ELR (cell line): ENCODE data around the gene SLC29A1.
A peak's percentile ranks its signal among the peaks of the same experiment; 100 is the strongest.

Experiments
- DNase-seq: peaks from one replicate; pipeline ENCODE4 v3.0.0-alpha.2; 2015; ENCODE audit warnings: low read depth

Gene SLC29A1

GRCh38 chr6:44268095-44268628 is 44.8 kb downstream of the SLC29A1 start:
- DNase-seq, result peak; percentile 58

DNA sequence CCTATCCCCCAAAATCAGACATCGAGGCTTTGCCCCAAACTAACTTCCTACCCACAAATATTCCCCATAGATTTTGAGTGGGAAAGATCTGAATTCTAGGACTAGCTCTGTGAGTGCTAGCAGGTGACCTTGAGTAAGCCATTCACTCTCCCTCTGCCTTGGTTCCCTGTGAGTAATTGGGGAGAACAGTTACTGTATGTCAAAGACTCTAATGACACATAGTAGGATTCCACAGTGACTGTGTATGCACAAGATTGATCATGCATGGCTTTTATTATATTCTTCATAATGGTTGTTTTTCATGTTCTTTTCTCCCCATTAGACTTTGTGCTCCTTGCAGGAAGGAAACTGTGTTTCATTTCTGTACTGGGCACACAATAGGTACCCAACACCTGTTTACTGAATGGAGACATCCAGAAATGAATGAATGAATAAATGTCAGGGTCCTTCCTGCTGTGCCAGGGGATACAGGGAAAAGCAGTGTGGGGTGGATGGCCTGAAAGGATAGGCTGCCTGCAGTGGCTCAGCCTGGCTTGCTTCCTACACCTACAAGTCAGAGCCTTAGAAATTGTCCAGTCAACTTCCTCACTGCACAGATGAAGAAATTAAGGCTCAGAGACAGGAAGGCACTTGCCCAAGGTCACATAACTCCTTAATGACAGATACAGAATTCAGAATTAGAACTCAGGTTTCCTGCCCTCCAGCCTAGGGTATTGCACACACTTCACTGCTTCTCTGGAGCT is 46.0 kb downstream of the SLC29A1 start:
- peak; percentile 53 for DNase-seq

GRCh38 chr6:44269921-44270525 is 46.6 kb downstream of the SLC29A1 start, which contains the start of gene TMEM151B:
Gene TMEM151B (plus strand): TSS chr6:44270450. CDS start chr6:44270743, 293 bp downstream.
- DNase-seq, result no peak

GRCh38 chr6:44270526-44271405 is 47.4 kb downstream of the SLC29A1 start:
- DNase-seq, result no peak

GRCh38 chr6:44271406-44271723 is 48.0 kb downstream of the SLC29A1 start:
- no peak for DNase-seq

DNA sequence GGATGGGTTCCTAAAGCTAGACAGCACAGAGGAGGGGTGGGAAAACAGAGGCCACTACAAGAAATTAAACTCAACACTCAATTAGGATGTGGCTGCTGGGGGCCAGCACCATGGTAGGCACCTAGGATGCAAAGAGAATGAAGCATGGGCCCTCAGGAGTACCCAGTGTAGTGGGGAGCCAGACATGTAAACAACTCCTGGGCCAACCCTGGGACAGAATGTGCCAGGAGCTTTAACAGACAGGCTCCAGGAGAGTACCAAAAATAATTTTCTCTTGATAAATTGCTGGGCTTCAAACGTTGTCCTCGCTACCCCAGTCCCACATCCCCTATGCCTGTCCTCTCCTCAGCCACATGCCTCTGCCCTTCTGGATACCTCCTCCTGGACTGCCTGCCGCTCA is 48.5 kb downstream of the SLC29A1 start:
- DNase-seq, result no peak

GRCh38 chr6:44272529-44272928 is 49.1 kb downstream of the SLC29A1 start:
- no peak for DNase-seq

- DNase-seq, result no peak
Measured at GRCh38 chr6:44272999-44273566, 49.7 kb downstream of the SLC29A1 start.

- DNase-seq, result no peak
Measured at GRCh38 chr6:44273617-44274016, 50.2 kb downstream of the SLC29A1 start.

- no peak for DNase-seq
Measured at GRCh38 chr6:44275271-44275748, 51.9 kb downstream of the SLC29A1 start.

- no peak for DNase-seq
Measured at GRCh38 chr6:44275749-44276648, 52.6 kb downstream of the SLC29A1 start.

DNA sequence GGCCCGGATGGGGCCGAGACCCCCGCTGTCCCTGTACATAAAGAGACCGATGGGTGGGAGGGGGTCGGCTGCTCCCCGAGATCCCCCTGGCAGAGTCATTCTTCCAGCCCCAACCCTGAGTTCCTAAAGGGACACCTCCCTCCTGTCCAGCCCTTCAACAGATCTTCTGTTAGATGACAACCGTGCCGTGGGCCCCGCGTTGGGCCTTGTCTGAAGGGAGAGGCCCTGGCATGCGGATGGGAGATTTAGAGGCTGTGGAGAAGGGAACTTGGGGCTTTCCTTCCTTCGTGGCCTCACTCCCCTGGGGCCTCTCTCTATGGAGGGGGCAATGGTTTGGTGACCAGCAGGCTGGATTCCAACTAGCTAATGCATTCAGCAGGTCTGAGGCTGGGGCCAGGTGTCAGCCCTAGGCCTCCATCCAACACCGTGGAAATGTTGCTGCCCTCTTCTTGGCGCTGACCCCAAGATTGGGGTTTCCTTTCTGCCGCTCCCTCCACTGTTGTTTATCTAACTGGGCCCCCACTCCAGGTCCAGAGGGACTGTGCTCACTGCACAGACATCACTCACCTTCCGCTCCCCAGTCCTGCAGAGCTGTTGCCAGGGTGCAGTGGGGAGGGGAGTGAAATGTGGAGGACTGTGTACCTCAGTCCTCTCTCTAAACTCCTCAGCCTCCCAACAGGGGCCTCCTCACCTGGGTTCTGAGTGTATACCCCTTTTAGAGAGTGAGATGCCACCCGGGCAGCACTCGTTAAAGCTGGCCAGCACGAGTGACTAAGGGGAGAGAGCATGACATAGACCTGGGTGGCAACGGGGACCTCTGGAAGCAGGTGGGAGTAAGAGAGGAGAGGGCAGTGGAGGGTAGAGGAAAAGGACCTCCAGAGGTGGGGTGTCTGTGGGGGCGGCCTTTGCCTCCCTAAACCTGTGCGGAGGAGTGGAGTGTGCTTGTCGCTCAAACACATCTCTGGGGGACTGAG is 53.6 kb downstream of the SLC29A1 start:
- no peak for DNase-seq

DNA sequence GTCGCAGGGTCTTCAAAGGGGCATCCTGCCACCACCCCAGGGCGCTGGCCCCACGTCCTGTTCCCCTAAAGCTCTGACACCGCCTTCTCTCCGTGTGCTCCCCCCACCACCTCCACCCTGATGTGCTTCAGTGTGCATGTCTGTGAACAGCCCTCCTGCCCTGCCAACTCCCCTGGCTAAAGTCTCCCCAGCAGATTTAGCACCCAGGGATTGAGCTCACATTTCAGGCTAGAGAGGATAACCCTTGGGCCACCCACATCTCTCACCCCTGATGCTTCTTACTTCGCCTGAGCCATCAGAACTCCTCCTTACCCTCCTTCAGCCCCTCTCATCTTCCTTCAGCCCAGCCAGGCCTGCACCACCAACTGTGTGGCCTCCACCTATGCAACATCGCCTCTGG is 54.4 kb downstream of the SLC29A1 start:
- no peak for DNase-seq

GRCh38 chr6:44278315-44278714 is 54.9 kb downstream of the SLC29A1 start:
- DNase-seq, result no peak

DNA sequence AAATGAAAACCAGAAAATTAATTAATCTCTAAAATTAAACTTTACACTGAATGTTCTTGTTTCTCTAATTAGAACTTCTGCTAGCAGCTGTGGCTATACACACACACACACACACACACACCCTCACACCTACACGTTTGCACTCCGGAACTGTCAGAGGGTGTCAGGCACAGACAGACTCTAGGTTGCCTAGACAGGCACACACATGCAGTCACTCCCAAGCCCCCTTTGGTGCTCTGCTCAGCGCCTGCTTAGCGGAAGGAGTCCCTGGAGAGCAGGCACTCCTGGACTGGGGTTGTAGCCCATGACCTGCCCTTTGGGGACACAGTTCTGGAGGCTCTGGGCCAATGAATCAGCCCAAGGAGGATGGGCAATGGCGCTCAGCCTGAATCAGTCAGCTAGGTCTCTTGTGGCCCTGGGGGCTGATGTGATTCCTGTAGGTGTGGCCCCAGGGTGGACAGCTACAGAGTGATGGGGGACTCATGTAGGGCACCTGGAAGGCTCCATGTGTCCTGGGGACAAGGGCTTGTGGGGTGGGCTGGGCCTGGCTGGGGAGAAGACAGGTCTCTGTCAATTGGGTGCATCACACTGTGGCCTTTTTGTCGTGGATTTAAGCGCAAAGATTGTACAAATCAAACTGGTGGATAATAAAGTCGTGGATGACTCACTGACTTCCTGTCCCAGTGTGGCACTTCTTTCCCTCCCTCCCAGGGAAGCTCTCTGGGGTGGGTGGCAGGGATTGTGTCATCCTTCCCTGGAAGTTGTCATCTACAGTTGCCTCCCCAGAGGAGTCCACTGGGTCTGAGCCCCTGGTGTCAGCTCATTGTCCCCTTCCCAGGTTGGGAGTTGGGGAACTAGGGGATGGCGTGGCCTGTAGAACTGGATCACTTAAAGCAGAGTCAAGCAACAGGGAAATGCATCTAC is 55.6 kb downstream of the SLC29A1 start:
- peak; percentile 48 for DNase-seq
